ENCODE data around the gene CYBC1. TPM values are rescaled to one million over a fixed set of nuclear protein-coding genes. Genes with fewer than 3 reads are reported as not detected.
A peak's percentile ranks its signal among the peaks of the same experiment; 100 is the strongest.

Gene CYBC1
- total and polyA plus RNA-seq, 9 of the 15 experiments (the other 6 are each of a cell fraction or from before 2014, with no cell fraction given) = 1.3 to 71.8 (median 49.9) TPM

GRCh38 chr17:82458179-82458884, 7.8 kb upstream of the CYBC1 start, which contains the start of gene NARF (continued):
- no peak for TF ChIP-seq SREBF2 (CRISPR knock-in tag; IDR thresholded peaks at IDR 0.05)
- no peak for TF ChIP-seq TEAD4 (IDR thresholded peaks at IDR 0.05; ENCODE audit: low read length)
- TF ChIP-seq TEAD4 (CRISPR knock-in tag; IDR thresholded peaks at IDR 0.05; ENCODE audit: borderline replicate concordance) = no peak
- no peak; a peak in 1 of 3 replicates for TF ChIP-seq CBX3 (IDR thresholded peaks at IDR 0.05; ENCODE audit: borderline replicate concordance in 1 of 2, low read length in 2 of 2)
- TF ChIP-seq TOE1 (IDR thresholded peaks at IDR 0.05; ENCODE audit: borderline replicate concordance) = peak; percentile 73; the same call in 1 of the 2 replicates
- TF ChIP-seq TOE1 (CRISPR knock-in tag; IDR thresholded peaks at IDR 0.05; ENCODE audit: borderline replicate concordance, low read depth) = no peak
- TF ChIP-seq ZNF143 (CRISPR knock-in tag; IDR thresholded peaks at IDR 0.05) = no peak
- TF ChIP-seq TAF7 (tag; IDR thresholded peaks at IDR 0.05) = peak; percentile 79
- TF ChIP-seq BCL6 (CRISPR knock-in tag; IDR thresholded peaks at IDR 0.05) = no peak
- 0 out of 2 replicates have a peak, but pooled peaks have one; percentile 75 for TF ChIP-seq TGIF2 (CRISPR knock-in tag; IDR thresholded peaks at IDR 0.05)
- no peak for TF ChIP-seq RFX5 (IDR thresholded peaks at IDR 0.05; ENCODE audit: low read depth, low read length)
- no peak for TF ChIP-seq CHD7 (IDR thresholded peaks at IDR 0.05; ENCODE audit: low read depth, low read length)
- TF ChIP-seq ZNF41 (CRISPR knock-in tag; conservative IDR thresholded peaks at IDR 0.05) = no peak
- no peak; the same call in 1 of the 2 replicates for TF ChIP-seq THAP7 (CRISPR knock-in tag; IDR thresholded peaks at IDR 0.05)
- no peak for TF ChIP-seq ZFP1 (CRISPR knock-in tag; IDR thresholded peaks at IDR 0.05)
- no peak for TF ChIP-seq PURB (CRISPR knock-in tag; IDR thresholded peaks at IDR 0.05; ENCODE audit: low read depth)
- TF ChIP-seq PHF20 (IDR thresholded peaks at IDR 0.05; ENCODE audit: partially characterized antibody) = peak; percentile 70
- no peak for TF ChIP-seq PPARD (CRISPR knock-in tag; IDR thresholded peaks at IDR 0.05)

Measured in K562 (cell line).